Measurements from ENCODE around the gene MICU1.

Gene MICU1

GRCh38 chr10:72626444-72626754, 520 bp upstream of the MICU1 start:
- DNase-seq (ENCODE audit: low read depth): no peak

GRCh38 chr10:72625276-72625607, 637 bp downstream of the MICU1 start:
- DNase-seq (ENCODE audit: low read depth): no peak

DNA sequence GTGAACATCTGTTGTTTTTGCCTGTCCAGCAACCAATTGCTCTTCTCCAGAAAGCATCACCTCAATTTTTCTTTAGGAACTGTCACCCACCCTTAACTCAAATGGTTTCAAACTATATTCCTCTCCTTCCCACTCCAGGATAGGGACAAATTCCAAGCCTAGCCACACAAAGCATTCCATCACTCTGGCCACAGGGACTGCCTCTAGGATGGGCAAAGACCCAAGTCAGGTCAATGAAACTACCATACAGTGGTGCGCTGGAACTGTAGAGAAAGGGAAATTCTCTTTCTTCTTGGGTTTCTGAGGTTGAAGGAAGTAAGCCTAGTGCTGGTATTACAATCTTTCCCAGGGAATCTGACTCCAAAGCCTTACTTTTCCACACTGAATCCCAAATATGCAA, 3.6 kb downstream of the MICU1 start:
- no peak for DNase-seq (ENCODE audit: low read depth)

- DNase-seq (ENCODE audit: low read depth): no peak
These were observed 9.2 kb downstream of the MICU1 start for GRCh38 chr10:72616716-72617115.

DNA sequence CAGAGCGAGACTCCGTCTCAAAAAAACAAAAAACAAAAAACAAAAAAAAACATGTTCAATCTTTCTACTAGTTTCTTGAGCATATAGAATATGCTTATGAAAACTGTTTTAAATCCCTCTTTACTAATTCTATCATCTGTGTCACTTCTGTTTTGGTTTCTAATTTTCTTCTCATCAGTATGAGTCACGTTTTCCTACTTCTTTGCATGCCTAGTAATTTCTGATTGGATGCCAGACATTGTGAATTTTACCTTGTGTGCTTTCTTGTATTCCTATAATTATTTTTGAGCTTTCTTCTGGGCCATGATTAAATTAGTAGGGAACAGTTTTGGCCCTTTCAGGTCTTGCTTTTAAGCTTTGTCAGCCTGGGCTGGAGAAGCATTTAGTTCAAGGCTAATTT, 9.9 kb downstream of the MICU1 start:
- DNase-seq (ENCODE audit: low read depth): no peak

DNA sequence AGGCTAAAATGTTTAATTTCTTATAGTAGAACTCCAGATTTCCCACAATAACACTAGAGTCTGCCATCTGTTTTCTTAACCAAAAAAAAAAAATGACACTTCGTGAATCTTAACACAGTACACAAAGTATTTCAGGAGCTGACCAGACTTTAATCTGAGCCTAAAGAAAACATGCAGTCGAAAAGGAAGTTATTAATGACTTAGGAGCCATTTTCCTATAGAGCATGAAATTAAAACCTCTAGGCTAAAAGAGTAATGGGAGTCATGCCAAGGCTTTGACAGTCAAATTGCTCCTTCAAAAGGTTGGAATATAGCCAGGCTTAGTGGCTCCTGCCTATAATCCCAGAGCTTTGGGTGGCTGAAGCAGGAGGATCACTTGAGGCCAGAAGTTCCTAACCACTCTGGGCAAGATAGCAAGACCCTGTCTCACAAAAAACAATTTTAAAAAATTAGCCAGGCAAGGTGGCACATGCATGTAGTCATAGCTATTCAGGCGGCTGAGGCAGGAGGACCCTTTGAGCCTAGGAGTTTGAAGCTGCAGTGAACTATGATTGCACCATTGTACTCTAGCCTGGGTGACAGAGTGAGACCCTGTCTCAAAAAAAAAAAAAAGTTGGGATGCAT, 13.6 kb downstream of the MICU1 start:
- DNase-seq (ENCODE audit: low read depth): no peak

- DNase-seq (ENCODE audit: low read depth): no peak
These were observed 14.1 kb downstream of the MICU1 start for GRCh38 chr10:72611783-72612182.

DNA sequence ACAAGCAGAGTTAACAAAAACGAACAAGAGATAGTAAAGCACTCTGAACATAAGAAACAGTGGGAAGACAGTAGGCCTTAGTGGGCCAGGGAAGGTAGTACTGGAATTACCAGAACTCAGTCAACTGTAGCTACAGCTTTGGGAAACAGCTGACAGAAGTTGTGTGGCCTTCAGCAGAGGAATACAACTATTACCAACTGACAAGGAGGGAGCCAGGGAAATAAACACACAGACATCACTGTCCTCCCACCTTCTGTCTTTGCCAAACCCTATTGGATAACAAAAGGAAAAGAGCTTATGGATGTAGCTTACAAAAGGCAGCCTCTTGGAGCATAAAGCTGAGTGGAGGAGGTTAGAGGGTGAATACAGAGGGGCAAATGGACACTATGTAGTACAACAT, 15.4 kb downstream of the MICU1 start:
- no peak for DNase-seq (ENCODE audit: low read depth)

- no peak for DNase-seq (ENCODE audit: low read depth)
These were observed 20.8 kb downstream of the MICU1 start for GRCh38 chr10:72605122-72605521.

- no peak for DNase-seq (ENCODE audit: low read depth)
These were observed 24.7 kb downstream of the MICU1 start for GRCh38 chr10:72601144-72601543.

- no peak for DNase-seq (ENCODE audit: low read depth)
These were observed 26.8 kb downstream of the MICU1 start for GRCh38 chr10:72598769-72599701.

DNA sequence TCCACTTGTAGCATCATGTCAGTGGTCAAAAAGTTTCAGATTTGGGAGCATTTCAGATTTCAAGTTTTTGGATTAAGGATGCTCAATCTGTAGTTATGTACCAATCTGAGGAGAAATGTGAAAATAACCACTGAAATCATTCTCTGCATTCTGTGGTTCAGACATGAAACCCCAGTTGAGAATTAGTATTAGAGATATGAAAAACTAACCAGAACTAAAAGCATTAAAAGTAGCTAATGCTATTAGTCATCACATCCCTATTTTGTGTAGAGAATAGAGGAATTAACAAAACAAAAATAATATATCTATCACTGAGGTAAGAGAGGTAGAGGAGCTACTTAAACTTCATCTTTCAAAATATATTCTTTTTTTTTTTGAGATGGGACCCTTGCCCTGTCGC, 28.0 kb downstream of the MICU1 start:
- DNase-seq (ENCODE audit: low read depth): peak; percentile 30

DNA sequence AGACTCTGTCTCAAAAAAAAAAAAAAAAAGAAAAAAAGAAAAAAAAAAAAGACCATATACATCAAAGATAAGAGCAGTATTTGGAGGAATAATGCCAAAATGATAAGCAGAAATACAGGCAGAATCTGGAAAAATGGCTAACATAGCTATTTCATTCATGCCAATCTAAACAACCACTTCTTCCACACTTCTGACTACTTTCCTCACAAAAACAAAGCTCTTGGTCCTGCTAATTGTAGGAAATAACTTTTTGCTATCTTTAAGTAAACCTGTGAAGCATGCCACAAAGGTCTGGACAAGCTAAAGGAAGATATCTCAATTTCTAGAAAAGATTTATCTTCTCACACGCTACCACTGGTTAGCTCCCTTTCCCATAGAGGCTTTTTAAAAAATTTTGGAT, 30.4 kb downstream of the MICU1 start:
- no peak for DNase-seq (ENCODE audit: low read depth)

DNA sequence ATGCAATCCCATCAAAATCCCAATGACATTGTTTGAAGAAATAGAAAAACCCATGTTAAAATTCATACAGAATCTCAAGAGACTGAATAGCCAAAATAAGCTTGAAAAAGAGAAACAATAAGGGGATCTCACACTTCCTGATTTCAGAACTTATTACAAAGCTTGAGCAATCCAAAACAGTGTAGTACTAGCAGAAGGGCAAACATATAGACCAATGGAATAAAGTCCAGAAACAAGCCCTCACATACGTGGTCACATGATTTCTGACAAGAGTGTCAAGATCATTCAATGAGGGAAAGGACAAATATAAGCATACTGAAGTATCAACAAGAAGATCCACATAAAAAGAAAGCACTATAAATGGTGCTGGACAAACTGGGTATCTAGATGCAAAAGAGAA, 31.9 kb downstream of the MICU1 start:
- no peak for DNase-seq (ENCODE audit: low read depth)

DNA sequence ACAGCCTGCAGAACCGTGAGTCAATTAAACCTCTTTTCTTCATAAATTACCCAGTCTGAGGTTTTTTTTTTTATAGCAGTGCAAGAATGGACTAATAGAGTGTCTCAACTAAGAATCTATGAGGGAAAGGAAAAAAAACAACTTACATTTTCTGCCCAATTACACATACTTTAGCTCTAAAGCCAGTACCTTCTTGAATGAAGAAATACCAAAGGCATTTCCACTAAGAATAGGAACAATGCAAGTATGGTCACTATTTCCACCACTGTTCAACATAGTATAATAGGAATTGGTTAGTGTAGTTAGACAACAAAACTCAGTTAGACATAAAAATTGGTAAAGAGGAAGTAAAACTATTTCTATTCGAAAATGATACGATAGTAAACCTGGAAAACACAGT, 37.6 kb downstream of the MICU1 start:
- no peak for DNase-seq (ENCODE audit: low read depth)

DNA sequence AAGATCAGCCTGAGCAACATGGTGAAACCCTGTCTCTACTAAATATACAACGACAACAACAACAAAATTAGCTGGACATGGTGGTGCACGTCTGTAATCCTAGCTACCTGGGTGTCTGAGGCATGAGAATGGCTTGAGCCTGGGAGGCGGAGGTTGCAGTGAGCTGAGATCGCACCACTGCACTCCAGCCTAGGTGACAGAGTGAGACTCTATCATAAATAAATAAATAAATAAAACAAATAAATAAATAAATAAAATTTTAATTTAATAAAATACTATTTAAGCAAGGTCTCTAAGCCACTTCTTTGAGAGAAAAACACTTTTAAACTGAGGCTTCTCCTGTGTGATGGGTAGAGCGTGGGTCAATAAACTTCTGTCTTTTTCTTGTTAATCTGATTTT, 38.3 kb downstream of the MICU1 start:
- DNase-seq (ENCODE audit: low read depth): no peak

DNA sequence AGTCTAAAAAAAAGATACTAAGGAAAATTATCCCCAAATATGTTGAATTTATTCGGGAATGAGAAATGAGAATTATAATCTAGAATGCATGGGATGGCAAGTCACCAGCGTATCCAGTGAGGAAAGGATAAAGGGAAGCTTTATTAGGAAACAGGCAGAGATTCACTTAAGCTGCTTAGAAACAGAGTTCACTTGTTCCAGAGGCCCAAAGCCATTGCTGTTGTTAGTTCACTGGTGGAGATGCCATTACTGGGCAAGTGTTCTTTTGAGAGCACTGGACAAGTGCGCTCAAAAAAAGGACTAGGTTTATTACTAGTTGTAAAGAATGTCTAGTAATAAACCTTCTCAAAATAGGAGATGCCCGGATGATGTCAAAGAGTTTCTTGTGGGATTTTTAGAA, 51.2 kb downstream of the MICU1 start:
- DNase-seq (ENCODE audit: low read depth): no peak

DNA sequence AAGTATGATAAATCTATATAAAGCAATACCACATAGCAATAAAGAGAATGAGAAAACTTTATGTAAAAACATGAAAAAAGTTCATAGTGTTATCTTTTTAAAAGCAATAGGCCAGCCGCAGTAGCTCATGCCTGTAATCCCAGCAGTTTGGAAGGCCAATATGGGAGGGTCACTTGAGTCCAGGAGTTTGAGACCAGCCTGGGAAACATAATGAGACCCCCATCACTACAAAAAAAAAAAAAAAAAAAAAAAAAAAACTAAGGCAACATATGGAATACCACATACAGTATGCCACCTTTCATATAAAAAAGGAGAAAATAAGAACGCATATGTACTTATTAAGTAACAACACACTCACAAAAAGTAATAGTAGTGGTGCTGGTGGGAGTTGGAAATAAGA, 52.8 kb downstream of the MICU1 start:
- DNase-seq (ENCODE audit: low read depth): no peak

GRCh38 chr10:72567889-72568640, 57.8 kb downstream of the MICU1 start:
- no peak for DNase-seq (ENCODE audit: low read depth)

DNA sequence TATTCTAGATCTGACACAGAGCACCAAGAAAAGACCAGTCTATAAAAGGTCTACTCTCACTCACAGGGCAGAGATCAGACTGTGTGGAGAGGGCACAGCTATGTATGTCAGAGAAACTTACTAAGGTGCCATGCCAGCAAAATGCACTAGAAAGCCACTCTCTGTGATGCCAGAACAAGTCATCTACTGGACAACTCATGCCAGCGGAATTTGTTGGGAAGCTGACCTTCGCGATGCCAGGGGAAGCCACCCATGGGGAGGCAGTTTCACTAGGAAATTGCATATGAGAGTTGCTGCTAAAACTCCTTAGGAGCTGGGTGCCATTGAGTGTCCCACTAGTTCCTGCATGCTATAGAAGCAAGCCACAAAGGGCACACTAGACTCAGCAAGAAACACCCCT, 58.5 kb downstream of the MICU1 start:
- DNase-seq (ENCODE audit: low read depth): no peak

DNA sequence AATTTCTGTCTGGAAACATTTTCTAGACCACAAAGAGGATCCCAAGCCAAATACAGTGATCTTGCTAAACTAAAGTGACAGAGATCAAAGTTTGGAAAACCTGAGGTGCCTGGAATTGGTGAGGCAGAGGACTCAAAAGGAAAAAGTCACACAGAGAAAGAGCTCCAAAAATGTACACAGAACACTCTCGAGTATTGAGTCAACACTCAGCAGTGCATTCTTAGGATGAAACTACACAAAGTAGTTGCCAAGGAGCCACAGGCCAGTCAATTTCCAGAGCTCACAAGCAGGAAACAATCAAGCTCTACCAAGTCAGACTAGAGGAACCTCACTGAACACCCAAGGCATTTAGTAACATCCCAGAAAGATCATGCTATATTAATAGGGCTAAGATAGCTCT, 61.3 kb downstream of the MICU1 start:
- DNase-seq (ENCODE audit: low read depth): peak; percentile 45

DNA sequence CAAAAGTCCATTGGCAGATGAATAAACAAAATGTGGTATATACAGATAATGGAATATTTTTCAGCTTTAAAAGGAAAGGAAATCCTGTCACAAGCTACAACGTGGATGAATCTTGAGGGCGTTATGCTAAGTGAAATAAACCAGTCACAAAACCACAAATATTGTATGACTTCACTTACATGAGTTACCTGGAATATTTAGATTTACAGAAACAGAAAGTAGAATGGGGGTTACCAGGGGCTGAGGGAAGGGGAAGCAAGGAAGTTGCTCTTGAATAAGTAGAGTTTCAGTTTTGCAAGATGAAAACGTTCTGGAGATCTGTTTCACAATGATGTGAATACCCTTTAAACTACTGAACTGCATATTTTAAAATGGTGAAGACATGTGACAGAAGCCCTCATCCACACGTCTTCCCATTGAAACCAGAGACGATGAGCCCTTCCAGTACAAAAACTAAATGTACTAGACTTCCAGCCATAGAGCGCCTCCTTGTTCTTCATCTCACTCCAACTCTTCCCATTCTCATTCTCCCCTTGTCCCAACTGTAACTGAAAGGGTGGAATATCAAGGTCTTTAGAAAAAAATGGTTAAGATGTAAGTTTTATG, 62.4 kb downstream of the MICU1 start:
- DNase-seq (ENCODE audit: low read depth): no peak

DNA sequence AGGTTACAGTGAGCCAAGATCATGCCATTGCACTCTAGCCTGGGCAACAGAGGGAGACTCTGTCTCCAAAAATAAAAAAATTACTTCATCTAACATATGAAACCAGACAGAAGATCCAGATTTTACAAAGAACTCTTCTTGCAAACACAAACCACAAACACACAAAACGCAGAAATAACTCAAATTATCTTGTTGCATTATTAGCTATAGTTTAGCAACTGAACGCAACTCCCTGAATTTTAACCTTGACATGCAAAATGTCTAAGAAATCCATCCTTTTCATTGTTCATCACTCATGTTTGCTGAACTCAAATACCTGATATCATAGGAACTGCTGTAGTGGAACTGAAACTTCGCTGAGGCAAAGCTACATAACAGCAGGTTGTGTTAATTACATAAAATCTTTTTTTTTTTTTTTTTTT, 64.1 kb downstream of the MICU1 start:
- no peak for DNase-seq (ENCODE audit: low read depth)

Measured in non-pigmented ciliary epithelial cell (primary cell).